Measurements from ENCODE around the gene PPP1R15B.

PPP1R15B gene

GRCh38 chr1:204376919-204377799, 34.5 kb downstream of the PPP1R15B start:
- no peaks in the 10 kb centered on the region for H3K36me3 ChIP-seq
- no peaks in the 10 kb centered on the region for H3K9me3 ChIP-seq (ENCODE audit: severe bottlenecking)
- H3K27me3 ChIP-seq (ENCODE audit: insufficient read depth, low read depth, severe bottlenecking) = no peaks in the 10 kb centered on the region
- TF ChIP-seq CTCF (IDR thresholded peaks at IDR 0.05; ENCODE audit: low read depth, low read length) = no peak
- H3K27ac ChIP-seq = peak overlapping the region; percentile 25
- H3K4me3 ChIP-seq (ENCODE audit: low read depth, low read length) = peak overlapping the region; percentile 70
- peak; percentile 13 for DNase-seq

- Histone ChIP-seq H3K27ac (no peak overlapping the region), H3K36me3 (no peaks in the 10 kb centered on the region), H3K9me3 (ENCODE audit: severe bottlenecking) (no peaks in the 10 kb centered on the region), H3K27me3 (ENCODE audit: insufficient read depth, low read depth, severe bottlenecking) (no peaks in the 10 kb centered on the region), H3K4me3 (ENCODE audit: low read depth, low read length) (no peak overlapping the region)
- TF ChIP-seq CTCF (IDR thresholded peaks at IDR 0.05; ENCODE audit: low read depth, low read length) = no peak
- peak; percentile 5 for DNase-seq
Observed at GRCh38 chr1:204376465-204376864, 35.2 kb downstream of the PPP1R15B start.

- no peaks in the 10 kb centered on the region for H3K9me3 ChIP-seq (ENCODE audit: severe bottlenecking)
- H3K27ac ChIP-seq = no peak overlapping the region
- no peak overlapping the region for H3K4me3 ChIP-seq (ENCODE audit: low read depth, low read length)
- peak; percentile 9 for DNase-seq
- TF ChIP-seq CTCF (IDR thresholded peaks at IDR 0.05; ENCODE audit: low read depth, low read length) = no peak
- no peaks in the 10 kb centered on the region for H3K36me3 ChIP-seq
- H3K27me3 ChIP-seq (ENCODE audit: insufficient read depth, low read depth, severe bottlenecking) = no peaks in the 10 kb centered on the region
Observed at GRCh38 chr1:204373911-204374310, 37.7 kb downstream of the PPP1R15B start.

- no peaks in the 10 kb centered on the region for H3K27me3 ChIP-seq (ENCODE audit: insufficient read depth, low read depth, severe bottlenecking)
Observed at GRCh38 chr1:204370176-204370575, 41.4 kb downstream of the PPP1R15B start.

GRCh38 chr1:204368996-204369726, 42.5 kb downstream of the PPP1R15B start:
- H3K27me3 ChIP-seq (ENCODE audit: insufficient read depth, low read depth, severe bottlenecking) = no peaks in the 10 kb centered on the region
- TF ChIP-seq CTCF (IDR thresholded peaks at IDR 0.05; ENCODE audit: low read depth, low read length) = no peak
- H3K4me3 ChIP-seq (ENCODE audit: low read depth, low read length) = no peak overlapping the region
- H3K9me3 ChIP-seq (ENCODE audit: severe bottlenecking) = no peaks in the 10 kb centered on the region
- peak; percentile 7 for DNase-seq
- H3K36me3 ChIP-seq = no peaks in the 10 kb centered on the region
- H3K27ac ChIP-seq = no peak overlapping the region

More at GRCh38 chr1:204370176-204370575, 41.4 kb downstream of the PPP1R15B start:
- DNase-seq = peak; percentile 28
- no peak overlapping the region for H3K27ac ChIP-seq
- H3K4me3 ChIP-seq (ENCODE audit: low read depth, low read length) = no peak overlapping the region
- no peaks in the 10 kb centered on the region for H3K36me3 ChIP-seq
- TF ChIP-seq CTCF (IDR thresholded peaks at IDR 0.05; ENCODE audit: low read depth, low read length) = no peak
- no peaks in the 10 kb centered on the region for H3K9me3 ChIP-seq (ENCODE audit: severe bottlenecking)
